ENCODE data around the gene APLF. TPM values are rescaled to one million over a fixed set of nuclear protein-coding genes. Genes with fewer than 3 reads are reported as not detected.
A peak's percentile ranks its signal among the peaks of the same experiment; 100 is the strongest.
"Not testable (repeated sequence)": the region's sequence is repeated elsewhere in the genome, so short reads cannot be mapped to it uniquely, and the experiment has no call there.

APLF gene
- total RNA-seq, 1 donor from 2014 or later: 3.3 TPM

DNA sequence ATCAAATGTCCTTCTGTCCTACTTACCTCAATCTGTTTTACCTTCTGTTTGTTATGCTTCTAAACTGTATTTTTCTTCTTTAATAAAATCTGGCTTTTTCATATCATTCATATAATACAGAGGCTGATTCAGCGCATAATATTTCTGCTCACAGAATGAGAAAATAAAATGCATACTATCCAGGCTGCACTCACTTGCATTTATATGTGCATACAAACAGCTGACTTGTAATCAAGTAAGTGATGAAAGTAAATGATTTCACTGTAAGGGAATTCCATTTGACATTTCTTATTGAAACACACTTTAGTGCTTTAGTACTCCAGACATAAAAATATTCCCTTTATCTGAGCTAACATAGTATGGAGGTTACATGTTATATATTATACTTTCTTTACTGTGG lies 100.7 kb downstream of the APLF start:
- DNase-seq (ENCODE audit: extremely low read depth, low read depth, low spot score): no peak

DNA sequence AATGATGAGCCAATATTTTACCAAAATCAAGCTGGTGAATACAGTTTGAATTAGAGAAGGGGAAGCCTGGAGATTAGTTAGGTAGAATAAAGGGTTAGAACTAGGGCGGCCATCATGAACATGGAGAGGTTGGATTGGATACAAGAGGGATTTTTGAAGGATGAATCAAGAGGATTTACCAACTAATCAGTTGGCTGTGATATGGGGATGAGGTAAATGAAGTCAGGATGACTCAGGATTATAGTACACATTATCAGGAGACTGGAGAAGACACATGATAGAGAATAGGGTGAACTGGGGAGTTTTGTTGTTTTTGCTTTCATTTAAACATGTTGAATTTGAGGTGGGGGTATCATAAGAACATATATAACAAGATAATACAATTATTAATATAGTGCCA lies 102.2 kb downstream of the APLF start:
- DNase-seq (ENCODE audit: extremely low read depth, low read depth, low spot score): no peak

DNA sequence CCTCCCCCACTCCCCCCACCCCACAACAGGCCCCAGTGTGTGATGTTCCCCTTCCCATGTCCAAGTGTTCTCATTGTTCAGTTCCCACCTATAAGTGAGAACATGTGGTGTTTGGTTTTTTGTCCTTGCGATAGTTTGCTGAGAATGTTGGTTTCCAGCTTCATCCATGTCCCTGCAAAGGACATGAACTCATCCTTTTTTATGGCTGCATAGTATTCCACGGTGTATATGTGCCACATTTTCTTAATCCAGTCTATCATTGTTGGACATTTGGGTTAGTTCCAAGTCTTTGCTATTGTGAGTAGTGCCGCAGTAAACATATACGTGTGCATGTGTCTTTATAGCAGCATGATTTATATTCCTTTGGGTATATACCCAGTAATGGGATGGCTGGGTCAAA lies 103.0 kb downstream of the APLF start:
- DNase-seq (ENCODE audit: extremely low read depth, low read depth, low spot score): not testable (repeated sequence)

DNA sequence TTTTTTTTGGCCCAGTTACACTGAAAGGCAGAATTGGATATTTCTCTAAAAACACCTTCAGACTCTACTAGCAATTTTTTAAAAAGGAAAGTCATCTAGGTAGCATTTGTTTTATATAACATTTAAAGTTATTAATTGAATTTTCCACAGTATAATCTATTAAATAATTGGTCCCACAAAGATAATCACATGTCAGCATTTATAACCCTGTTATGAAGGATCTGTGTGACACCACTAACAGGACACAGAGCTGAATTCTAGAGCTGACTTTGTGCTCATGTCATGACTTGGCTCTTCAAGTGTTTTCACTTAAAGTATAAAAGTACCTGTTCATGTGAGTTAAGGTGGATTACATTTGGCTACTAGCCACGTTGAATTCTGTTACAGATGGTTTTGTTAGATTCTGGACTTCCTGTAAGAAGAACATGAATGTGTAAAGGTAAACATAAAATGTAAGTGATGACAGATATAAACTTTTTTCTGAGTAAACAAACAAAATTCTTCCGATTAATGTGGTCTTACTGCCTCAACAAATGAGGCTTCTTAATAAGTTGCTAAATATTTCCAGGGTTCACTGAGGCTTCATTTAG lies 106.9 kb downstream of the APLF start:
- DNase-seq (ENCODE audit: extremely low read depth, low read depth, low spot score): no peak

DNA sequence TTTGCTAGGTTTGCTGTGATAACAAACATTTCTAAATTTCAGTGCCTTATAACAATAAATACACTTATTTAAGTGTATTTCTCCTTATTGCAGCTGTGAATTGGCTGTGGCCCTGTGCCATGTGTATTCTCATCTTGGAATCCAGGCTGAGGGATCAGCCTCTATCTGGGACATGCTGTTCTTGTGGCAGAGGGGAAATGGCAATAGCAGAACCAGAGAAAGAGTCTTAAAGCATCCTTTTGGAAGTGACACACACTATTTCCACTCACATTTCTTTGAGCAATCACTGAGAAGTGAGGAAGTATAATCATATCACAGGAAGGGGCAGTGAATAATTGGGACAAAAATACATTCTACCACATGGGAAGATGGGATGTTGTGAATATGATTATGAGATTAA lies 109.8 kb downstream of the APLF start:
- no peak for DNase-seq (ENCODE audit: extremely low read depth, low read depth, low spot score)

DNA sequence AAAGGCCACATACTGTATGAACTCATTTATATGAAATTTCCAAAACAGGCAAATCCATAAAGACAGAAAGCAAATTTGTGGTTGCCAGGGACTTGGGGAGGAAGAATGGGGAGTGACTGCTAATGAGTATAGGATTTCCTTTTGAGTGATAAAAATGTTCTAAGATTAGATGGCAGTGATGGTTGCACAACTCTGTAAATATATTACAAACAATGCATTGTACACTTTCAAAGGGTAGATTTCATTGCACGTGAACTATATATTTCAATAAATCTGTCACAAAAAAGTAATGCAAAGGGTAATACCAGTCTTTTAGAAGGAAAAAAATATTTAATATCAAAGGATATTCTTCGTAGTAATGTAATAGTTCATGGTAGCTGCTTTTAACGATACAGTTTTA lies 112.3 kb downstream of the APLF start:
- DNase-seq (ENCODE audit: extremely low read depth, low read depth, low spot score): no peak

DNA sequence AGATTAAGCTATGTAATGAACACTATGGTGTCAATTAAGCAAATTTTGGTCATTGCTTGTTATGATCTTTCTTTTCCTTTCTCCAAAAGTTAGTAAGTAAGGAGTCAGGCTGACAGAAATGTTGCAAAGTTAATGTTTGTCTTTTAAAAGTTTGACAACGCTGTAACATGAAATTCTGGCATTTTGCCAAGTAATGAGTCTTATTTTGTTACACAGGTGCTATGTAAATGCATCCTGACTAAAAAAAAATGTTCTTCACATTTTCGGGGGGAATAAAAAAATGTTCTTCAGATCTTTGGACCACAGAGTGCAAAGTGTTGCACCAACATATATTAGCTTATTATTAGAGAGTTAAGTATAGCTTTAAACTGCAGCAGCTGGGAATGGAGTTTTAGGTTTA lies 121.2 kb downstream of the APLF start:
- DNase-seq (ENCODE audit: extremely low read depth, low read depth, low spot score): no peak

DNA sequence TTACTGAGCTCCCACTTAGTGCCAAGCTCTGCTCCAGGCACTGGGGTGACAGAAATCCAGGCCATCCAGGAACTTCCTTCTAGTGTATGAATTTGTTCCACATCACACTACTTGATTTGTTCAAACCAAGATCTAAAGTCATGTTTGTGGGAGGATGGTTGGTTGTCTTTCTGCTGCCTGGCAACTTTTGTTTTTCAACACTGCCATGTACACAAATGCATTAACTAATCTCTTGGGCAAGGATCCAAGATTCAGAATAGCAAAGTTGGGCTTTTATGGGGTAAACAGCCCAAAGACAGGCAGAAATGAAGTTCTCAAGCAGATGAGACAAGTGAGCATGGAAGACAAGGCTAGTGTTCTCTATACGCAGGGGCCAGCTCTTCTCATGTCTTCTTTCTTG lies 122.6 kb downstream of the APLF start:
- no peak for DNase-seq (ENCODE audit: extremely low read depth, low read depth, low spot score)

DNA sequence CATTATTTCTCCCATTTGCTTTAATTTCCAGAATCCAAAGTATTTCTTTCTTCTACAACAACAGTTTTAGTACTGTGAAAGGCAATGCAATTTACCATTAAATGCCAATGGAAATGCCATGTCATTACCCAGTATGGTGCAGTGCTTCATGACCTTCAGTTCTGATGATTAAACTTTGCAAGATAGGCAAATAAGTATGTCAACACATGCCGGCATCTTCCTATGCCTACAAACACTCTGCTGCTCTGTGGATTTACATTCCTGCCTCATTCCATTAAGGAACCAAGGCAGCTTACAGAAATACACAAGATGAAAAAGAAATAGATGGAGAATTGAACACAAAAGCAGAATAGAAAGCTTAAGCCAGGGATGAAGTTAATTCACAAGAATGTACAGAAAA lies 123.3 kb downstream of the APLF start:
- no peak for DNase-seq (ENCODE audit: extremely low read depth, low read depth, low spot score)

DNA sequence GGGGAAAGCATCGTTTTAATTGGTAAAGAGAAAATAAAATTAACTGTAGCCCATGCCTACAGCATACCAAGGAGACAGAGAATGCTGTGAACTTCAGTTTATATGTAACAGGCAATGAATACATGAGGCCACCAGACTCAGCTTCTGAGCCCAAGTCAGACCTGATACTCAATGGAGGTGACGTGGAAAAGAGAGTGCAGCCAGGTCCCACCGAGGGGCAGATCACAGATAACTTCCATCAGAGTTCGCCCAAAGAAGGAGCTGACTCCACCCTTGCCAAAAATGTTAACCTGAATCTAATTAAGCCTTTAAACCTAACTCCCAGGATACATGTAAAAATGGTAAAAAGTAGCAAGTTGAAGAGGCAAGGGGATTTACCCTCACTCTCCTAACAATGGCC lies 123.8 kb downstream of the APLF start:
- no peak for DNase-seq (ENCODE audit: extremely low read depth, low read depth, low spot score)

DNA sequence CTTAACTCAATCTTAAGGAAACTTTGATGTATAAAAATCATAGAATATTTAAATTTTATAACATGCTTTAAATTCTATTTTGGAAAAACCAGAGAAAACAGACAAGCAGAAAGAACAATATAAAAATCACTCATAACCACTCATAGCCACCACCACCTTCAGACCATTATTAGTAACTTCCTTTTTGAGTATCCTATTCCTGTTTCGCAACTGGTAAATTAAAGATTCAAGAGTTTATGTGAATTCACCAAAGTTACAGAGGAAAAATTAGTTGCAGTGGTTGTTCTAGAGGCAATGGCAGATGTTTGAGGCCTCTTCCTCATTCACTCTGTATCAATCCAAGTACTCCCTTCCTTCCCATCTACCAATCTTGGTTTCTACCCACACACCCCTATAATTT lies 126.7 kb downstream of the APLF start:
- DNase-seq (ENCODE audit: extremely low read depth, low read depth, low spot score): no peak

DNA sequence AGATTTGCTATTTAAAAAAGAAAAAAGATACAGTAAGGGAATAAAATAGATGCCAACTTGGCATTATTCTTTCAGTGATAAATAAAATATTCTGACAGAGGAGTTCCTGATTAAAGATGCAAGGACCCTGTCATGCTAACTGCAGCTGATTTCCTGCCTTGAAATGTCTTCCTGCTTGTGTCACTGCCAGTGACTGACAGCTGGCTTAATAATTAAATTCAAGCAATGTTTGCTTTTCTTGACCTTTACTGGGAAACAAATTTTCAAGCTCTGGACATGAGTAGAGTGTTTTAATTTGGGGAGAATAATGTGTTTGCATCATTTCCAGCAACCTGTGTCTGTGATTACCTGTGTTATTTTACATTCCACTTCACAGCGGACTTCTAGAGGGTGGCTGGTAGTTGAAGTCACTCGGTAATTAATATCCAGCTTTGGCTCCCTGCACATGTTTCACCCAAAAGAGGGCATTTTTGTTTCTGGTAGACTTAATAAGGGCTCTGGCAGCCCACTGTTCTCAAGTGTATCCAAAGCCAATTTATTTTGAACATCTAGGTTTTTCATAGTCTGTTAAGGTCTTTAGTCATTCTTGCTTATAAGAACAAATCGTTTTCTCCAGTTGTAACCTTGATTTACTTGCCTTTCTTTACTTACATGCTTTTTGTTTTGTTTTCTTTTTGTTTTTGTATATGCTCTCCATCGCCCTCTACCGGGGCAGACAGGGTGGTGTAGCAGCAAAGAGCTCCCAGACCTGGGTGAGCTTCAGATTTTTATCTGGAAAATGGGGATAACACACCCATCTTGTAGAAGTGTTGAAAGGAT lies 127.5 kb downstream of the APLF start:
- peak; percentile 14 for DNase-seq (ENCODE audit: extremely low read depth, low read depth, low spot score)

DNA sequence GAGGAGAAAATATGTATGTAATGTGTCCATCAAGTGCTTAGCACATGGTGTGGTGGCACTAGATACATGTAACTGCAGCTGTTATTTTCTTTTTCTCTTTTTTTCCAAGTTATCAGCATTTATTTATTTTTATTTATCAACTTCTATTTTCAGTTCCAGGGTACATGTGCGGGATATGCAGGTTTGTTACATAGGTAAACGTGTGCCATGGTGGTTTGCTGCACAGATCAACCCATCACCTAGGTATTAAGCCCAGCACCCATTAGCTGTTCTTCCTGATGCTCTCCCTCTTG lies 128.1 kb downstream of the APLF start:
- DNase-seq (ENCODE audit: extremely low read depth, low read depth, low spot score): not testable (repeated sequence)

DNA sequence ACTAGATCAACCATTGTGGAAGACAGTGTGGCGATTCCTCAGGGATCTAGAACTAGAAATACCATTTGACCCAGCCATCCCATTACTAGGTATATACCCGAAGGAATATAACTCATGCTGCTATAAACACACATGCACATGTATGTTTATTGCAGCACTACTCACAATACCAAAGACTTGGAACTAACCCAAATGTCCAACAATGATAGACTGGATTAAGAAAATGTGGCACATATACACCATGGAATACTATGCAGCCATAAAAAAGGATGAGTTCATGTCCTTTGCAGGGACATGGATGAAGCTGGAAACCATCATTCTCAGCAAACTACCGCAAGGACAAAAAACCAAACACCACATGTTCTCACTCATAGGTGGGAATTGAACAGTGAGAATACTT lies 133.1 kb downstream of the APLF start:
- DNase-seq (ENCODE audit: extremely low read depth, low read depth, low spot score): not testable (repeated sequence)

DNA sequence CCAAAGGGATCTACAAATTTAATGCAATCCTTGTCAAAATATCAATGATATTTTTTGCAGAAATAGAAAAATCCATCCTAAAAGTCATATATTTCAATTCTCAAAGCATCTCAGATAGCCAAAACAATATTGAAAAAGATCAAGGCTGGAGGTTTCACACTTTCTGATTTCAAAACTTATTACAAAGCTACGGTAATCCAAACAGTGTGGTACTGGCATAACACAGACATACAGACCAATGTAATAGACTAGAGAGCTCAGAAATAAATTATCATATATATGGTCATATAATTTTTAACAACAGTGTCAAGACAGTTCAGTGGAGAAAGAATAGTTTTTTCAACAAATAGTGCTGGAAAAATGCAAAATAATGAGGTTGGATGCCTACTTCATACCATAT lies 135.7 kb downstream of the APLF start:
- DNase-seq (ENCODE audit: extremely low read depth, low read depth, low spot score): no peak

DNA sequence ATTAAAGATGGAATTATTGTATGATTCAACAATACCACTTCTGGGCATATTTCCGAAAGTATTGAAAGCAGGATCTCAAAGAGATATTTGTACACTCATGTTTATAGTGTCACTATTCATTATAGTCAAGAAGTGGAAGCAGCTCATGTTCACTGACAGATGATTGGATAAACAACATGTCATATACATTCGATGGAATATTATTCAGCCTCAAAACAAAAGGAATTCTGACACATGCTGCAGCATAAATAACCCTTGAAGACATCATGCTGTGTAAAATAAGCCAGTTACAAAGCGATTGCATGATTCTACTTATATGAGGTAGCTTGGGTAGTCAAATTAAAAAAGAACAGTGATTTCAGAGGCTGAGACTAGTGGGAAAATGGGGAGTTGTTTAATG lies 136.7 kb downstream of the APLF start:
- no peak for DNase-seq (ENCODE audit: extremely low read depth, low read depth, low spot score)

DNA sequence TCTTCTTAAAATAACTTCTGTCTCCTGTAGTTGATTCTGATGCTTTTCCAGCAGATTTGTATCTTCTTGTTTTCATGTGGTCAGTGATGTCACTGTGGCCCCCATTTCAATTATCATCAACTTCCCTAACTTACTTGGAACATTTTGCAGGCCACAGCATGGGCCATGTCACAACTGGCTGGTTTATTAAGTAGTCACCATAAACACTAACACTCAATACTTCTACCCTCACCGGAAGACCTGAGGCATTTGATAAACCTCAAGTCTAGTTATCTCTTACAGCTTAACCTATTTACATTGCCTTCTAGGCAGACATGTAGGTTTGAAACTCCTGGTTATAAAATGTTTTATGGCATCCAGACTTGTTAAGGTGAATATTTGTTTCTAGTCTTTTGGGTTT lies 138.6 kb downstream of the APLF start:
- no peak for DNase-seq (ENCODE audit: extremely low read depth, low read depth, low spot score)

DNA sequence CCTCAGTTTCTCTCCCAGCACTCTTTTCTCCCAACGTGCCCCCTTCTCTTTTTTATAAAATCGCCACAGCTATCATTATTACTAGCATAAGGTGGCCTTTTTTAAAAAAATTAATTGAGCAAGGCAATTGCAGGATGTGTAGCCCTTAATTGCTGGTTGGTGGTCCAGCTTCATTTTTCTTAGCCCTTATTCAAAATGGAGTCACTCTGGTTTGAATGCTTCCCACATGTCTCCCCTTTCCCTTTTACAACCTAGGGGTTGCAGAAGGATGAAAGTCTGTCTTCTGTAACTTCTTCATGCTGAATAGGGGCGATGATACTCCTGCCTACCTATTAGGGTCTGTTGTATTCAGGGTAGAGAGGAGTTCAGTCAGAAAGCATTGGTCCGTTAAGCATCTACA lies 139.4 kb downstream of the APLF start:
- DNase-seq (ENCODE audit: extremely low read depth, low read depth, low spot score): no peak

DNA sequence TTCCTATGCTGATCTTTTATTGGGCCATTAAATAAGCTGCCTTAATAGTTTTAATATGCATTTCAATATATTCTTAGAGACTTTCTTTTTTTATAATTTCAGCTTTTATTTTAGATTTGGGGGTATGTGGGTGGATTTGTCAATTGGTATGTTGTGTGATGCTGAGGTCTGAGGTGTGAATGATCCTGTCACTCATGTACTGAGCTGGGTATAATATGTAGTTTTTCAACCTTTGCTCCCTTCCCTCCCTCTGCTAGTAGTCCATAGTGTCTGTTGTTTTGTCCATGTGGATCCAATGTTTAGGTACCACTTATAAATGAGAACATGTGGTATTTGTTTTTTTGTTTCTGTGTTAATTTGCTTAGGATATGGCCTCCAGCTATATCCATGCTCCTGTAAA lies 140.5 kb downstream of the APLF start:
- no peak for DNase-seq (ENCODE audit: extremely low read depth, low read depth, low spot score)

DNA sequence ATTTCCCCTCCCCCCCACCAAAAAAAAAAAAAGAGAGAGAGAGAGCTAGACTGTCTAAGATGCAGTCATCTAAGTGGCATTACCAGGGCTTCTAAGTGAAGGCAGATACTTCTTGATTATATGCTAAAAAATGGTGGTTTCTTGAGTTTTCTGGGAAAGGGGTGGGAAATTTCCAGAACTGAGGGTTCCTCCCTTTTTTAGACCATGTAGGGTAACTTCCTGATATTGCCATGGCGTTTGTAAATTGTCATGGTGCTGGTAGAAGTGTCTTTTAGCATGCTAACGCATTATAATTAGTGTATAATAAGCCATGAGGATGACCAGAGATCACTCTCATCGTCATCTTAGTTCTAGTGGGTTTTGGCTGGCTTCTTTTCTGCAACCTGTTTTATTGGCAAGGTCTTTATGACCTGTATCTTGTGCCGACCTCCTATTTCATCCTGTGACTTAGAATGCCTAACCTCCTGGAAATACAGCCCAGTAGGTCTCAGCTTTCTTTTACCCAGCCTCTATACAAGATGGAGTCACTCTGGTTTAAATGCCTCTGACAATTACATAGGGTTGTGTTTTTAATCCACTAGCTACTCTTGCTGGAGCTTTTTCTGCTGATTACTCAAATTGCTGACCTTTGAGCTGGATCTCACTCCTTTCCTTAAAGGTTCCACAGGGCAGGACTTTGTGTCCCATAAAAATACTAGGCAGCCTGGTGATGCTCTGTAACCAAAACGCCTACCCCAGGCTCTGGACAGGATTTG lies 145.6 kb downstream of the APLF start:
- no peak for DNase-seq (ENCODE audit: extremely low read depth, low read depth, low spot score)

DNA sequence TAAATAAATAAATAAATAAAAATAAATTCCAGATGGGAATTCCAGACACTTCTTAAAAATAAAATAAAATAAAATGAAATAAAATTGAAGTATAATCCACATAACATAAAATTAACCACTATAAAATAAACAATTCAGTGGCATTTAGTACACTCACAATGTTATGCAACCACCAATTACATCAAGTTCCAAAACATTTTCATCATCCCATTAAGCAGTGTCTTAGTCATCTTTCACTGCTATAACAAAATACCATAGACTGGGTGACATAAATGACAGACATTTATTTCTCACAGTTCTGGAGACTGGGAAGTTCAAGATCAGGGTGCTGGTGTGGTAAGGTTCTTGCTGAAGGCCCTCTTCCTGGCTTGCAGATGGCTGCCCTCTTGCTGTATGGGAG lies 153.4 kb downstream of the APLF start:
- no peak for DNase-seq (ENCODE audit: extremely low read depth, low read depth, low spot score)

DNA sequence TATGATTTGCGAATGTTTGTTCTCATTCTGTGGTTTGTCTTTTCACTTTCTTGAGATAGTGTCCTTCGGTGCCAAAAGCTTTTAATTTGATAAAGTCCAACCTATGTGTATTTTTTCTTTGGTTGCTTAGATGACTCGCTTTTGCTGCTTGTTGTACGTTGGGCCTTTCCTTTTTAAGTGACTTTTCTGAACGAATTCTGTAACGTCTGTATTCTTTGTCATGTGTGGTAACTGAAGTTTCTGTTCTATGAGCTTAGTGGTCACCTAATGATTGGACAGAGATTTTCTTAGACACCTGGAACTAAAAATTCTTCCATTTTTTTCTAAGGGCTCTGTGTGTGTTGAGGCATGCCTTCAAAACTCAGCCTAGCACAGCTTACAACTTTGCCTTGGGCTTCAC lies 156.4 kb downstream of the APLF start:
- no peak for DNase-seq (ENCODE audit: extremely low read depth, low read depth, low spot score)
